K562 (cell line): Measurements from ENCODE around the gene HMBS. TPM values are rescaled to one million over a fixed set of nuclear protein-coding genes. Genes with fewer than 3 reads are reported as not detected.

Experiments used
- ARID2 ChIP-seq: fragments of 450-650 bp; IDR thresholded peaks from 2 replicates; pipeline ENCODE4 v1.6.1; 2017; ENCODE audit warnings: antibody characterized with exemption, mild to moderate bottlenecking
- BACH1 ChIP-seq: fragments of 200-800 bp; sonication (Bioruptor generic); IDR thresholded peaks from 2 replicates; pipeline ENCODE4 v1.6.1; 2016; ENCODE audit warnings: missing genetic modification characterization, missing compliant biosample characterization
- CCAR2 ChIP-seq: fragments of 200-400 bp; formaldehyde crosslinking; IDR thresholded peaks from 2 replicates; pipeline ENCODE4 v1.6.1; 2017; ENCODE audit warnings: mild to moderate bottlenecking, low read depth, low read length
- CREBBP ChIP-seq: IDR thresholded peaks from one replicate; pipeline ENCODE4 v1.6.1; 2012; ENCODE audit warnings: low read depth, mild to moderate bottlenecking, control low read depth, inconsistent platforms, low read length
- CSDE1 ChIP-seq, 2 experiments: fragments of 450-650 bp; IDR thresholded peaks; 2 replicates each; pipeline ENCODE4 v1.6.1; 2016; ENCODE audit warnings: mild to moderate bottlenecking in 1 of 2
- EGR1 ChIP-seq: fragments of 450-650 bp; conservative IDR thresholded peaks from 2 replicates; pipeline ENCODE4 v1.6.1; 2017; ENCODE audit warnings: mild to moderate bottlenecking
- EHMT2 ChIP-seq: fragments of 450-650 bp; IDR thresholded peaks from 2 replicates; pipeline ENCODE4 v1.6.1; 2018; ENCODE audit warnings: antibody characterized with exemption
- ELF4 ChIP-seq: fragments of 450-650 bp; formaldehyde crosslinking; IDR thresholded peaks from 2 replicates; pipeline ENCODE4 v1.4.0; 2022; ENCODE audit warnings: missing genetic modification characterization
- ETV5 ChIP-seq: sonication (generic); formaldehyde crosslinking; IDR thresholded peaks from 2 replicates; pipeline ENCODE4 v1.4.0; 2020; ENCODE audit warnings: low read depth, mild to moderate bottlenecking, missing genetic modification reagents
- FOXA3 ChIP-seq, 2 experiments: fragments of 450-650 bp in 1 of 2; sonication (generic) in 1 of 2; formaldehyde crosslinking; IDR thresholded peaks in 1 of 2; conservative IDR thresholded peaks in 1 of 2; 2 replicates each; pipeline versions ENCODE4 v1.4.0 to v1.8.0; 2020 to 2022; ENCODE audit warnings: mild to moderate bottlenecking in 2 of 2, missing genetic modification reagents in 1 of 2
- GATAD2B ChIP-seq: fragments of 450-650 bp; IDR thresholded peaks from 2 replicates; pipeline ENCODE4 v1.6.1; 2017; ENCODE audit warnings: mild to moderate bottlenecking, borderline replicate concordance
- KAT7 ChIP-seq: sonication (generic); formaldehyde crosslinking; IDR thresholded peaks from 2 replicates; pipeline ENCODE4 v1.8.0; 2022; ENCODE audit warnings: missing genetic modification reagents, mild to moderate bottlenecking, borderline replicate concordance
- KAT8 ChIP-seq: fragments of 450-650 bp; IDR thresholded peaks from 2 replicates; pipeline ENCODE4 v1.6.1; 2016; ENCODE audit warnings: low read depth, mild to moderate bottlenecking
- KDM2B ChIP-seq: fragments of 250-450 bp; sonication (Bioruptor Pico); IDR thresholded peaks from 2 replicates; pipeline ENCODE4 v1.8.0; 2021; ENCODE audit warnings: mild to moderate bottlenecking, moderate library complexity
- KLF1 ChIP-seq: fragments of 450-650 bp; IDR thresholded peaks from 2 replicates; pipeline ENCODE4 v1.6.1; 2016; ENCODE audit warnings: missing genetic modification characterization, missing compliant biosample characterization
- PHB ChIP-seq: fragments of 250-450 bp; sonication (Bioruptor Pico); IDR thresholded peaks from 2 replicates; pipeline ENCODE4 v1.5.0; 2021
- PURB ChIP-seq: sonication (generic); formaldehyde crosslinking; IDR thresholded peaks from 2 replicates; pipeline ENCODE4 v1.9.0; 2021; ENCODE audit warnings: low read depth, mild to moderate bottlenecking, missing genetic modification reagents
- RBM25 ChIP-seq: fragments of 200-400 bp; formaldehyde crosslinking; IDR thresholded peaks from 2 replicates; pipeline ENCODE4 v1.6.1; 2018; ENCODE audit warnings: low read length, low read depth, moderate library complexity; ENCODE audit not compliant: severe bottlenecking
- THRAP3 ChIP-seq: fragments of 450-650 bp; IDR thresholded peaks from 2 replicates; pipeline ENCODE4 v1.6.1; 2016; ENCODE audit warnings: mild to moderate bottlenecking, inconsistent platforms, borderline replicate concordance
- ZC3H4 ChIP-seq: sonication (generic); formaldehyde crosslinking; IDR thresholded peaks from 2 replicates; pipeline ENCODE4 v1.9.0; 2021; ENCODE audit warnings: missing genetic modification reagents, borderline replicate concordance
- ZKSCAN3 ChIP-seq: fragments of 250-450 bp; sonication (Bioruptor Pico); IDR thresholded peaks from 2 replicates; pipeline ENCODE4 v1.4.0; 2020
- ZNF174 ChIP-seq: fragments of 250-450 bp; sonication (Bioruptor Pico); IDR thresholded peaks from 2 replicates; pipeline ENCODE4 v1.4.0; 2020; ENCODE audit warnings: mild to moderate bottlenecking
- ZNF232 ChIP-seq: sonication (generic); formaldehyde crosslinking; IDR thresholded peaks from 2 replicates; pipeline ENCODE4 v1.8.0; 2022; ENCODE audit warnings: mild to moderate bottlenecking, missing genetic modification reagents
- ZNF239 ChIP-seq: fragments of 250-450 bp; sonication (Bioruptor Pico); IDR thresholded peaks from 2 replicates; pipeline ENCODE4 v1.4.0; 2020; ENCODE audit warnings: mild to moderate bottlenecking
- ZNF436 ChIP-seq: fragments of 250-450, 450-650 bp; sonication (Bioruptor Pico); formaldehyde crosslinking; IDR thresholded peaks from 2 replicates; pipeline ENCODE4 v1.7.0; 2020; ENCODE audit warnings: mild to moderate bottlenecking
- ZNF740 ChIP-seq, 3 experiments: fragments of 200-800 bp in 1 of 3; sonication (Bioruptor generic) in 1 of 3; sonication (generic) in 1 of 3; formaldehyde crosslinking in 1 of 3; IDR thresholded peaks; 2 replicates each; pipeline versions ENCODE4 v1.6.1 to v1.8.0; 2016 to 2022; ENCODE audit warnings: mild to moderate bottlenecking in 2 of 3, missing compliant biosample characterization in 2 of 3, missing genetic modification characterization in 2 of 3, missing genetic modification reagents in 1 of 3
- ZNF766 ChIP-seq: fragments of 200-800 bp; sonication (Bioruptor generic); conservative IDR thresholded peaks from 2 replicates; pipeline ENCODE4 v1.6.1; 2016; ENCODE audit warnings: missing genetic modification characterization, missing compliant biosample characterization
- ZNF780A ChIP-seq: fragments of 250-450 bp; sonication (Bioruptor Pico); IDR thresholded peaks from 2 replicates; pipeline ENCODE4 v1.5.0; 2021; ENCODE audit warnings: mild to moderate bottlenecking
- polyA plus RNA-seq, 8 experiments: library from polyadenylated mRNA; depleted of rRNA in 4 of 8; stranded (reverse) in 5 of 8; unstranded in 3 of 8; fragments of >200 nt; fragmentation: Nextera tagmentation in 2 of 8; fragmentation: Illumina TruSeq in 1 of 8; extraction: Ambion mirVana in 2 of 8; extraction: Trizol in 1 of 8; gene quantifications; 2 replicates each; pipeline versions ENCODE4 v1.2.1 to v1.2.3, GENCODE V29; 2011 to 2014; ENCODE audit warnings: inconsistent platforms in 1 of 8, missing spikeins in 1 of 8
- total RNA-seq, 7 experiments: library from RNA; depleted of rRNA in 6 of 7; stranded (reverse); fragments of >200 nt in 6 of 7; fragmentation: Illumina TruSeq in 2 of 7; extraction: Trizol in 2 of 7; gene quantifications; 2 replicates each; pipeline versions ENCODE4 v1.2.1 to v1.2.3, GENCODE V29; 2011 to 2021; ENCODE audit warnings: low replicate concordance in 1 of 7
- TF ChIP-seq, protein P1 (sequence below): fragments of 250-450 bp; sonication (Bioruptor Pico); IDR thresholded peaks from 2 replicates; pipeline ENCODE4 v1.5.0; 2020; ENCODE audit warnings: mild to moderate bottlenecking, borderline replicate concordance

The HMBS gene
- total and polyA plus RNA-seq, 9 of the 15 experiments (the other 6 are each of a cell fraction or from before 2014, with no cell fraction given) = 56.9 to 385 (median 286) TPM

DNA sequence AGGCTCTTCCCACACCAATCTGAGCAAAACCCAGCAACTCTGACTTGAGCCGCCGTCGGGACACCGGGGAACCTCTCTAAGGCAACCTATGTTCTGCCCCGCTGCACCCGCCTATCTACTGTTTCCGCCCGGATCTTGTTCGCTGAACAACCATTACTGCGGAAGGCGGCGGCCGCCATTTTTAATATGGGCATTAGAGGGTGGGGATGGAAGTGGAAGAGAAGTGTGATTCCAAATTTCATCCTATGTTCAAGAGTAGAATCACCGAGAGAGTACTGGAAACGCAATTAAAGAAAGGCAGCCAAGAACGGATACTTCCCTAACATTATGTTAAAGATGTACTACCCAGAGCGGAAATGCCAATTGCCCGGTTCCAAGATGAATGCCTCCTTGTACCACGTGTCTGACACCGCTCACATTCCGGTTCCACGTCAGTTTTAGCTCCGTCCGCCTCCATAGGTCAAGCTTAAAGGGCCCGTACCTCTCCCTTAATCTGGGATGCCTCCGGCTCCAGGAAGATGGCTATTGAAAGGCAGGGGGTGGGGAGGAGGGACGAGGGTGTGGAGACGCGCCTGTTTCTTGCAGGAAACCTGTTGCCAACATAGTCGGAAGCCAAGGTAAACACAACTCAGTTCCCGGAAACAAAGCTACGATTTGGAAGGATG, 17.2 kb downstream of the HMBS start, which contains the start of gene DPAGT1 (continued):
- peak; percentile 50; the same call in 1 of the 2 replicates for TF ChIP-seq KAT7 (CRISPR knock-in tag)
- no peak for TF ChIP-seq ZKSCAN3 (CRISPR knock-in tag)
- peak; percentile 70; the same call in 1 of the 2 replicates for TF ChIP-seq ELF4 (CRISPR knock-in tag)
- TF ChIP-seq KLF1 (tag) = 0 out of 2 replicates have a peak, but pooled peaks have one; percentile 44
- TF ChIP-seq THRAP3 = no peak
- TF ChIP-seq PHB (CRISPR knock-in tag) = no peak
- peak in 1 of 2 experiments; percentile 96; a peak in 2 of 4 replicates for TF ChIP-seq CSDE1 (IDR thresholded peaks at IDR 0.05)
- TF ChIP-seq GATAD2B = no peak; the same call in 1 of the 2 replicates
- no peak for TF ChIP-seq ARID2
- TF ChIP-seq ZNF174 (CRISPR knock-in tag) = no peak; the same call in 1 of the 2 replicates
- peak; percentile 69; the same call in 1 of the 2 replicates for TF ChIP-seq ETV5 (CRISPR knock-in tag)
- TF ChIP-seq ZNF740 (CRISPR knock-in tag; IDR thresholded peaks at IDR 0.05) = no peak
- TF ChIP-seq ZNF740 (tag; IDR thresholded peaks at IDR 0.05) = no peak
- TF ChIP-seq BACH1 (tag) = peak; percentile 63; the same call in 1 of the 2 replicates
- TF ChIP-seq RBM25 = no peak
- TF ChIP-seq KDM2B (CRISPR knock-in tag) = no peak
- TF ChIP-seq ZNF766 (CRISPR knock-in tag) = peak; percentile 74
- no peak for TF ChIP-seq ZNF436
- TF ChIP-seq, protein P1, sequence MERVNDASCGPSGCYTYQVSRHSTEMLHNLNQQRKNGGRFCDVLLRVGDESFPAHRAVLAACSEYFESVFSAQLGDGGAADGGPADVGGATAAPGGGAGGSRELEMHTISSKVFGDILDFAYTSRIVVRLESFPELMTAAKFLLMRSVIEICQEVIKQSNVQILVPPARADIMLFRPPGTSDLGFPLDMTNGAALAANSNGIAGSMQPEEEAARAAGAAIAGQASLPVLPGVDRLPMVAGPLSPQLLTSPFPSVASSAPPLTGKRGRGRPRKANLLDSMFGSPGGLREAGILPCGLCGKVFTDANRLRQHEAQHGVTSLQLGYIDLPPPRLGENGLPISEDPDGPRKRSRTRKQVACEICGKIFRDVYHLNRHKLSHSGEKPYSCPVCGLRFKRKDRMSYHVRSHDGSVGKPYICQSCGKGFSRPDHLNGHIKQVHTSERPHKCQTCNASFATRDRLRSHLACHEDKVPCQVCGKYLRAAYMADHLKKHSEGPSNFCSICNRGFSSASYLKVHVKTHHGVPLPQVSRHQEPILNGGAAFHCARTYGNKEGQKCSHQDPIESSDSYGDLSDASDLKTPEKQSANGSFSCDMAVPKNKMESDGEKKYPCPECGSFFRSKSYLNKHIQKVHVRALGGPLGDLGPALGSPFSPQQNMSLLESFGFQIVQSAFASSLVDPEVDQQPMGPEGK (CRISPR knock-in tag) = 0 out of 2 replicates have a peak, but pooled peaks have one; percentile 51
- no peak for TF ChIP-seq ZC3H4
- no peak for TF ChIP-seq EGR1
- no peak for TF ChIP-seq KAT8
- TF ChIP-seq FOXA3 (CRISPR knock-in tag; conservative IDR thresholded peaks at IDR 0.05 in 1 of 2, IDR thresholded peaks at IDR 0.05 in 1 of 2) = no peak
- TF ChIP-seq ZNF232 = no peak
- no peak for TF ChIP-seq CREBBP
- TF ChIP-seq PURB = no peak
- no peak for TF ChIP-seq ZNF780A (CRISPR knock-in tag)
- TF ChIP-seq ZNF239 (CRISPR knock-in tag) = no peak
- no peak for TF ChIP-seq CCAR2
- TF ChIP-seq EHMT2 = peak; percentile 37; the same call in 1 of the 2 replicates
